Measurements from ENCODE around the gene TULP4. TPM values are rescaled to one million over a fixed set of nuclear protein-coding genes. Genes with fewer than 3 reads are reported as not detected.

TULP4 gene, protein sequence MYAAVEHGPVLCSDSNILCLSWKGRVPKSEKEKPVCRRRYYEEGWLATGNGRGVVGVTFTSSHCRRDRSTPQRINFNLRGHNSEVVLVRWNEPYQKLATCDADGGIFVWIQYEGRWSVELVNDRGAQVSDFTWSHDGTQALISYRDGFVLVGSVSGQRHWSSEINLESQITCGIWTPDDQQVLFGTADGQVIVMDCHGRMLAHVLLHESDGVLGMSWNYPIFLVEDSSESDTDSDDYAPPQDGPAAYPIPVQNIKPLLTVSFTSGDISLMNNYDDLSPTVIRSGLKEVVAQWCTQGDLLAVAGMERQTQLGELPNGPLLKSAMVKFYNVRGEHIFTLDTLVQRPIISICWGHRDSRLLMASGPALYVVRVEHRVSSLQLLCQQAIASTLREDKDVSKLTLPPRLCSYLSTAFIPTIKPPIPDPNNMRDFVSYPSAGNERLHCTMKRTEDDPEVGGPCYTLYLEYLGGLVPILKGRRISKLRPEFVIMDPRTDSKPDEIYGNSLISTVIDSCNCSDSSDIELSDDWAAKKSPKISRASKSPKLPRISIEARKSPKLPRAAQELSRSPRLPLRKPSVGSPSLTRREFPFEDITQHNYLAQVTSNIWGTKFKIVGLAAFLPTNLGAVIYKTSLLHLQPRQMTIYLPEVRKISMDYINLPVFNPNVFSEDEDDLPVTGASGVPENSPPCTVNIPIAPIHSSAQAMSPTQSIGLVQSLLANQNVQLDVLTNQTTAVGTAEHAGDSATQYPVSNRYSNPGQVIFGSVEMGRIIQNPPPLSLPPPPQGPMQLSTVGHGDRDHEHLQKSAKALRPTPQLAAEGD (N-terminal part only)
- total RNA-seq: 75.5 and 134 TPM in 2 replicates

- no peak for DNase-seq
These were observed at the start of gene TULP4 for GRCh38 chr6:158312165-158312564. Gene TULP4 (plus strand): TSS chr6:158312465. CDS start chr6:158314017, 1,552 bp downstream.

GRCh38 chr6:158262755-158263154 is 49.5 kb upstream of the TULP4 start:
- no peak for DNase-seq

DNA sequence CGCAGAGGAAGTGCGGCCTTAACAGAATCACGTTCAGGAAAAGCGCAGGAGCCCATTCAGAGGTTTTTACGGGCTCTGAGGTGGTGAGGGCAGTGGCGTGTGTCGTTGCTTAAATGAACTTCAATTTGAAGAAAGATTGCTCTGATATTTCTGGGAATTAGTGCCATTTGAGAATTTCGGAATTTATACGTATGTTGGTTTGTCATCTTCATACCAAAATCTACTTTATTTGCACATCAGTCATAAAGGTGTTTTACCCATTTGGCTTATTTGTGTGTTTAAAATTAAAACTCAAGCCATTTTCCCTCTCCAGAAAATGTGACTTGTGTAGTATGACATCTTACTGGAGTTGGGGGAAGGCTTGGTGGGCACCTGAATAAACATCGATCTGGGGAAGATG is 48.1 kb upstream of the TULP4 start:
- DNase-seq: no peak

DNA sequence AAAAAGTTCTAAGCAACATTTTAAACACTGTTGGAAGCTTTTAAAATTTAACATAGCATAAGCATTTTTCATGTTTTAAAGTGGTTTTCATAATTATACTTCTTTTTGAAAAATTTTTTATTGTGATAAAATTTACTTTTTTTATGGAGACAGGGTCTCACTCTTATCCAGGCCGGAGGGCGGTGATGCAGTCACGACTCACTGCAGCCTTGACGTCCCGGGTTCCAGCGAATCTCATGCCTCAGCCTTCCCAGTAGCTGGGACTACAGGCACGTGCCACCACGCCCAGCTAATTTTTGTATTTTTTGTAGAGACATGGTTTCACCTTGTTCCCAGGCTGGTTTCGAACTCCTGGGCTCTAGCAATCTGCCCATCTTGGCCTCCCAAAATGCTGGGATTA is 46.1 kb upstream of the TULP4 start:
- DNase-seq: no peak

GRCh38 chr6:158268361-158269147 is 43.7 kb upstream of the TULP4 start:
- DNase-seq: no peak

DNA sequence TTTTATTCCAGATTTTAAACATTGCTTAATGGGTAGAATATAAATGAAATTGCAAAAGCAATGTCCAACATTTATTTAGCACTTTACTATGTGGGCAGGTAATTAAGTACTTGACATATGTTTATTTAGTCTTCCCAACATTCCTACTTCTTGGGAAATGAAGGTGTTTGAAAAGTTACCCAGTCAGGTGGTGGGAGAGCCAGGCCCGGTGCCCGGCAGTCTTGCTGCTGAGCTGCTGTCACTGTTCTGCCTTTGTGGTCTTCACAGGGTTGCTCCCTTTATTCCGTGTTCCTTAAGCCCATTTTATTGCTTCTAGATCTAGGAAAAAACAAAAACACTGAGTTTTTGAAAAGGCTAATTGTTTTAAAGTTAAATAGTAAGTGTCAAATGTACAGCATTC is 42.6 kb upstream of the TULP4 start:
- DNase-seq: no peak

DNA sequence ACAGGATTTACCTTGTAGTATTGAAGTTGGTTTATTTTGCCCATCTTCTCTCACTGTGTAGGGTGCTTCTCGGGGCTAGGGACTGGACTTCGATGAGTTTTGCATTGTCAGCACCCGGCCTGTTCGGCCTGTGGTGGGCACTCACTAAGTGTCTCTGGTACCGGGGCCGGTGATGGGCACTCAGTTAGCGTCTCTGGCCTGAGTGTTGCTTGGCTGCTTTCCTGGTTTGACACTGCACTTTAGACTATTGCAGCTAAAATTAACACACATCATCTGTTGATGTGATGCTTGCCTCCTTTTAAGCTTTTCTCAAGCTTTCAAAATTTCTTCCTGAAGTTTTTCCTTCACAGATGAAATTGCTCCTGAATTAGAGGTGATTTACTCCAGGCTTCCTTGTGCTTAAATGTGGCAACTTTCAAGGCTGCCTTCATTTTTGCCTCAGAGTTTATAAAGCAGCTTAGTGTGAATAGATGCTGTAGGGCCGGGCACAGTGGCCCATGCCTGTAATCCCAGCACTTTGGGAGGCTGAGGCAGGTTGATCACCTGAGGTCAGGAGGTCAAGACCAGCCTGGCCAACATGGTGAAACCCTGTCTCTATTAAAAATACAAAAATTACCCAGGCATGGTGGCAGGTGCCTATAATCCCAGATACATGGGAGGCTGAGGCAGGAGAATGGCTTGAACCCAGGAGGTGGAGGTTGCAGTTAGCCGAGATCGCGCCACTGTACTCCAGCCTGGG is 41.7 kb upstream of the TULP4 start:
- DNase-seq: no peak

GRCh38 chr6:158272324-158272723 is 39.9 kb upstream of the TULP4 start:
- DNase-seq: no peak

GRCh38 chr6:158278004-158278403 is 34.3 kb upstream of the TULP4 start:
- DNase-seq: no peak

- no peak for DNase-seq
These were observed 32.6 kb upstream of the TULP4 start for GRCh38 chr6:158279615-158280014.

DNA sequence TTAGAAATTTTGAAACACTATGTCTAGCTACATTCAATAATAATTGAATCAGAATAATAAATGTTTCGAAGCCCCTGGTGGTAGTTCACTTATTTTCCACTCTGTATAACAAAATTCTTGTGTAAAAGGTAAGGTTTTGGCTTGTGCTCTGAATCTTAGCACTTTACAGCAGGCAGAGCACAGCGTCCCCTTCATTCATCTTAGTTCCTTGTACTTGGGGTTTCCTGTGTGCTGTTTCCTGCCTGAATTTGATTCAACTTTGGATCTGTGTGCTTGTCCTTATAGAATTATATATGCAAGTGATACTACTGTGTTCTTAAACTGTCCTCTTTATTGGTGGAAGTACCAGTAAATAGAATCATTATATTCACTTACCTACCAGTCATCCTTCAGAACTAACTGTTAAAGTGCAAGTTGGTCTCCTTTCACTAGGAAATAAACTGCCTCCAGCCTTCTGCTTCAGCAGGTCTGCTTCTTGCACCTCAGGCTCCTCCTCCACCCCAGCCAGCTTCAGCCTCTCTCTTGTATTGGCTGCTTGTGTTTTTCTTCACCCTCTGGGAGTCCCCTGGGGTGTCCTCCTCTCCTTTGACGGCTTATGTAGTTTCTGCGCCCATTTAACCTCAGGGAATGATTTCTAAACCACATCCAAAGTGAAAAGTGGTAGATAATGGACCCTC is 28.8 kb upstream of the TULP4 start:
- DNase-seq: peak; percentile 16

DNA sequence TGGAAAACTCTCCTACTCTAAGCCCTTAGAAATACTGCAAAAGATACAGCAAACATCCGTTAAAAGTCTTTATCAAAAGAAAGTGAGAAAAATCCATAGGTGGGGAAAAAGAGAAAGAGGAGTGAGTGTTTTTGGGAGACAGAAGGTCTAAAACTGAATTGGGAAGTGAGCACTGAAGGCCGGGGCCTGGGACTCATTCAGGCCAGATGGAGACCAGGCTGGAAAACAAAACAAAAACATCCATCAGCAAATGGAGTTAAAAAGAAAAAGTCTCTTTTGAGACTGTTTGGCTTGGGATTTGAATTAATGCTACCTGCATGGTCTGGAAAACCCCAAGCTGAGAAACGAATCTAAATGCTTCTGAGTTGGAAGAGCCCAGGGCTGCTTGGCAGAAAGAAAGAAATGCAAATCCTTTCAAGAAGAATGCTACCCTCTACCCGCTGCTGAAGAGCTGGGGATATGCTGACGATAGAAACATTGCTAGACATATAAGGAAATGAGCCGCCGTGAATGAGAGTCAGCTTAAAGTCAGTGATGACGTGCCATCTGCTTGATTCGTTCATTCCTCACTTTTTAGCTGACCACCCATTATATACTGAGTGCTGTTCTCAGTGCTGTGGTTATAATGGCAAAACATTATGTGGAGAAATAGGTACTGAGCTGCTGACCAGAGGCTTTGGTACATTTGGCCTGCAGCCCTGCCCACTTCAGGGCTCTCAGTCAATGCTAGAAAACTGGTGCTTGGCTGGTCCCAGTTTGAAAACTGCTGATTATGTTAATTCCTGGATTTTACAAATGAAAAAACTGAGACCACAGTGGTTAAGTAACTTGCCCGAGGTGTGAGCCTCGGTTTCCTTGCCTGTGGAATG is 28.0 kb upstream of the TULP4 start:
- DNase-seq: no peak

- DNase-seq: no peak
These were observed 27.2 kb upstream of the TULP4 start for GRCh38 chr6:158284876-158285655.

- no peak for DNase-seq
These were observed 26.6 kb upstream of the TULP4 start for GRCh38 chr6:158285656-158286021.

- DNase-seq: peak; percentile 64
These were observed 25.9 kb upstream of the TULP4 start for GRCh38 chr6:158286413-158286812.

GRCh38 chr6:158287047-158287446 is 25.2 kb upstream of the TULP4 start:
- no peak for DNase-seq

DNA sequence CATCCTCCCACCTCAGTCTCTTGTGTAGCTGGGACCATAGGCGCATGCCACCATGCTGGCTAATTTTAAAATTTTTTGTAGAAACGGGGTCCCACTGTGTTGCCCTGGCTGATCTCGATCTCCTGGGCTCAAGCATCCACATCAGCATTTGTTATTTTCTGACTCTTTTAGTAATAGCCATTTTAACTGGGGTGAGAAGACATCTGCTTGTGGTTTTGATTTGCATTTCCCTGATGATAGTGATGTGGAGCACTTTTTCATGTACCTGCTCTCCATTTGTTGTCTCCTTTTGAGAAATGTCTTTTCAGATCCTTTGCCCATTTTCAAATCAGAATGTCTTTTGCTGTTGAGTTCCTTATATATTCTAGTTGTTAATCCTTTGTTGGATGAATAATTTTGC is 22.2 kb upstream of the TULP4 start:
- DNase-seq: no peak

DNA sequence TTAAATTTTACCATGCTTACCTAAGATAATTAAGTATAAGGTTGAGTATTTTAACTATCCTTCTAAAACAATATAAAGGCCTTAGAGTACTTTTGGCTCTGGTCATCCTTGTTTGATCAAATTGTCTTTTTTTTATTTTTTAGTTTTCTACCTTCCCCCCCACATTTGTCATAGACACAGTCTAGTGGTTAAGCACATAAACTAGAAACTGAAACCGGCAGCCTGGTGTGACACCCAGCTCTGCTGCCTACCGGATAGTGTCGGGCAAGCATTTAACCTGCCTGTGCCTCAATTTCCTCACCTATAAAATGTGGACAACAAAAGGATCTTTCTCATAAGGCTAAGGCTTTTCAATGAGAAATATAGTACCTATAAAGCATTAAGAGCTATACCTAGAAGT is 21.6 kb upstream of the TULP4 start:
- no peak for DNase-seq

- no peak for DNase-seq
These were observed 20.2 kb upstream of the TULP4 start for GRCh38 chr6:158292016-158292415.

DNA sequence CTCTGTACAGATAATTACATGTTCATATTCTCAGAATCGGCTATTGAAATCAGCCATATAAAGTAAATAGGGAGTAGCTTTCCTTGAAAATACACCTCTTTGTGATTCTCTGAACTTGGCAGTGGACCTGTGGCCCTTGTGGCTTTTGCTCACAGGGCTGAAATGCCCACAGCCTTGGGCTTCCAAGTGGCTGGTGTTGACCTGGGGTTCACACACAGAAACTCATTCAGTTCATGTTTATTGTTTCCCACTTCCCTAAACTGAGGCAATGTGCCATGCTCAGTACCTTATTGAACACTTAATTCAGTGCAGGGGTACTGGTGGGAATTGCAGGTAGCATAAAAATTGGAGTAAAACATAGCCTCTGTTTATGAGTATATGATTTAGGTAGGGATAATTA is 19.1 kb upstream of the TULP4 start:
- no peak for DNase-seq

All from dermis blood vessel endothelial cell (primary cell).